ENCODE data around the gene LRRC3.

GRCh38 chr21:44502171-44502958 is 47.1 kb downstream of the LRRC3 start:
- TF ChIP-seq CTCF (IDR thresholded peaks at IDR 0.05; ENCODE audit: low read depth, low read length, missing input control) (no peak), EGR1 (IDR thresholded peaks at IDR 0.05; ENCODE audit: low read depth in 2 of 2) (no peak), TAF1 (conservative IDR thresholded peaks at IDR 0.05) (no peak), JUND (IDR thresholded peaks at IDR 0.05) (no peak)
